T-helper 22 cell (primary cell): ENCODE data around the gene GID8.

Source experiments
- DNase-seq: peaks from one replicate; pipeline ENCODE4 v3.0.0-alpha.2; 2020; ENCODE audit warnings: low read depth

Gene GID8

DNA sequence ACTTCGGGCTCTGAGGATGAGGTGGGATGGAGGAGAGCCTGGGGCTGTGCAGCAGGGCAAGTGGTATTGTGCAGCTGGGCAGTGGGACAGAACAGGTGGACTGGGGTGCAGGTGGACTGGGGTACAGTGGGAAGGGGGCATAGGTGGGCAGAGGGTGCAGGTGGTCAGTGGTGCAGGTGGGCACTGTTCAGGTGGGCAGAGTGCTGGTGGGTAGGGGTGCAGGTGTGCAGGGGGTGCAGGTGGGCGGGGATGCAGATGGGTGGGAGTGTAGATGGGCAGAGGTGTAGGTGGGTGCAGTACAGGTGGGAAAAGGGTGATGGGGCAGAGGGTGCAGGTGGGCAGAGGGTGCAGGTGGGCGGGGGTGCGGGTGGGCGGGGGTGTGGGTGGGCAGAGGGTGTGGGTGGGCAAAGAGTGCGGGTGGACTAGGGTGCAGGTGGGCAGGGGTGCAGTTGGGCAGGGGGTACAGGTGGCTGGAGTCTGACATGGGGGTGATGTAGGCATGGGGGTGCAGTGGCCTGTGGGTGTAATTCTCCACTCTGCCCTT, 48.4 kb downstream of the GID8 start:
- DNase-seq, result no peak

DNA sequence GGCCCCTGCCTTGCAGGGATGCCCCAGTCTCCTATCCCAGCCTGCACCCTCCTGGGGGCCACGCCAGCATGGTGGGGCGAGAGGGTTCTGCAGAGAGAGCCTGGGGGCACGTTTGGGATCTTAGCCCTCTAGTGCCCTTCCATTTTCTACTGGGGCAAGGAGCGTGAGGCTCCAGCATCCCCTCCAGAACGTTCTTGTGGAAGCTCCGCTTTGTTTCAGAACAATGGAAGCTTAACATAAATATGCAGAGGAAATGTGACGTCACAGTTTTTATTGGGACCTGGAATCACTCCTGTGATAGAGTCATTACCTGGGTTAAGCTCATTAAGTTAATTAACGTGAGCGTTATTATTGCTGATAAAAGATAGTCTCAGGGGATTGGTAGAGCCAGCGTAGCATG, 49.2 kb downstream of the GID8 start:
- no peak for DNase-seq

GRCh38 chr20:62989201-62989601, 51.3 kb downstream of the GID8 start:
- no peak for DNase-seq

DNA sequence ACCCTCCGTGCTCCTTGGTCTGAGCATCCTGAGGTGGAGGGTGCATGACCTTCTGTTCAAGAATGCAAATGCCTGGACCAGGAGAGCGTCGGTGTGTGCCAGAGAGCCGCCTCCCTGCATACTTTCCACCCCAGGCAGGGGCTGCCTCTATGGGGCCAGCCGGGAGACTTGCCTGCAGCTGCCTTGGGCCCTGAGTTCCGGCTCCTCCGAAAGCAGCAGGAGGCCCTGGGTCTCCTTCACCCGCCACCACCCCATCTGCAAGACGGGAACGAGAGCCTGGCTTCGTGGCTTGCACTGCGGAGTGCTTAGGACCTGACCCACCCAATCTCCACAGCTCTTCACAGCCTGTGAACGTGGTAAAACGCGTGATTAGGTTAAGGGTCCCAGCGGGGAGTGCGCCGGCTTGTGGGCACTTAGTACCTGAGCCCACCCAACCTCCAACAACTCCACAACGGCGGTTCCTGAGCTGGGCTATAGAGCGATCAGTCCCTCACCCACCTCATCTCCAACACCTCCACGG, 52.4 kb downstream of the GID8 start:
- no peak for DNase-seq

DNA sequence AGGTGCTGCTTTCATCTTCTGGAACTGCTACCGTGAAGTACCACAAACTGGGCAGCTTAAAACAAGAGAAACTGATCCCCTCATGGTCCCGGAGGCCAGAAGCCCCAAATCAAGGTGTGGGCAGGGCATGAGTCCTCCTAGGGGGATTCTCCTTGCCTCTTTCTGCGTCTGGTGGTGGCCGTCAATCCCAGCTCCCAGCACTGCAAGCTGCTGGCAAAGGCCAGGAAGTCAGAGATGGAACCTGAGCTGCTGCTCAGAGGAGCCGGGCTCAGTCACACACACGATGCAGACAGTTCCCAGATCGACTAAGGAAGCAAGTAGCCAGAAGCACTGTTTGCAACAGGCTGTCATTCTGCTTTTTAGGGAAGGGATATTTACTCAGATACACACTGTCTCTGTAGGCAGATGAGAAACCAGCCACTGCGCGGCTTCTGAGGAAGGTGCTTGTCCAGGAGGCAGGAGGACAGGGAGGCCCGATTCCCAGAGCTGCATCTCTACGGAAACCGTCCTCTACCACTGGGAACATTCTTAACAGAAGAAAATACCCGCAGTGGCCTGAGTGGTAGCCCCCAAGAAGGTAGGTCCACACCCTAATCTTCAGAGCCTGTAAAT, 53.4 kb downstream of the GID8 start:
- DNase-seq, result no peak

- DNase-seq, result no peak
These were observed 53.9 kb downstream of the GID8 start for GRCh38 chr20:62991863-62992262.

GRCh38 chr20:62993856-62994494, 56.0 kb downstream of the GID8 start:
- DNase-seq, result no peak

DNA sequence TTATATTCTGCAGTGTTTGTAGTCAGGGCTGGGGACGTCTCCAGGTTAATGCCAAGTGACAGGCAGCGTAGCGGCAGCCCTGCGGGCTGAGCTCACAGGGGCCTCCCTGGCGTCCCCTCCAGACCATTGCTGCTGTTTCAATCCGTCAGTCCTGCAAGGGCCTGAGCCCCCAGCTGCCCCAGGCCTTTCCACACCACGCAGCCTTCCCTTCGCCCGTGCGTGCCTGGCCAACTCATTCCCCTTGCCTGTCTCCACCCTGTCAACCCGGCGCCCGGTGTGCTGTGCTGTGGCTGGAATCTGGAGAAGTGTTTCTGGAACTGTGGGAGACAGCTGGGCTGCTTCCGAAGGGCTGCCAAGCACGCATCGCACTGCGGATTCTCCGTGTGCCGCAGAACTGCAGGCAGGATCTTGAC, 56.9 kb downstream of the GID8 start:
- DNase-seq, result no peak

DNA sequence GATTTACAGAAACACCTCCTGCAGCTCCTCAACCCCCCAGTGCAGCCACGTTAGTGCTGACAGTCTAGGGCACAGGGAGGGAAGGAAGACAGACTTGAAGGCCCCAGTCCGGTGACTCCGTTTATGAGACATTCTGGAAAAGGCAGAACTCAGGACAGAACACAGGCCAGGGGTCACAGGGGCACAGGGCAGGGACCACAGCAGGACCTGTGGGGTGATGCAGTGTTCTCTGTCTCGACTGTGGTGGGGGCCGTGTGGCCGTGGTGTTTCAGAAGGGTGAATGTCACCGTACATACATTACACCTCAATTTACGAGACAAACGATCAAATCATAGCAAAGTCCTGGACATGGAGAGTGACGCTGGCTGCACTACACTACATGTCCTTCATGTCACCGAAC, 57.5 kb downstream of the GID8 start:
- no peak for DNase-seq

DNA sequence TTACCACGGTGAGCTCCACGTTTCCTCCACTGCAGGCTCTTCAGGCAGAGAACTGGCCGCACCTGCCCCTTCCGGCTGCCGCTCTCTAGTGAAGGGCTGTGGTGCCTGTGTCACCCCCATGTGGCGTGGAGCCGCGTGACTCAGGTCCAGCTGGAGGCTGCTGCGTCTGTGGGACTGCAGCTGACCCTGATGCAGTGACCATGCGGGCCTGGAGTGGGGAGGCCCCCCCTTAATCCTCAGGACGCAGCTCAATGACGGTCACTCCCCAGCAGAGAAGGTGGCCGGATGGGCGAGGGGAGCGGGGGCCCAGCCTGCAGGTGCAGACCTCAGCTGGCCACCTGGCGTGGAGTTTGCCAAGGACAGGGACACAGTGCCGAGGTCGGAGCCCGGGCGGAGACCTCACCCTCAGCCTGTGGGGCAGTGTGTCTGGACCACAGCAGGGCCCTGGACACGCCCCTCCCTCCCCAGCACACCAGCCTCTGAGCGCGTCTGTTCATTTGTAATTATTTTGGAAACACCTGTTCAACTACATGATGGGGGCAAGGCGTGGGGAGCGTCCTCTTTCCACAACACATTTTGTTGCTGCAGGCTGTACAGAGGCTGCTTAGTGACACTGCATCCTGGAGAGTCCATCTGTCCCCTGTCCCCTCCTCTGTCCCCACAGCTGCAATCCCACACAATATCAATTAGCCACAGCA, 58.1 kb downstream of the GID8 start:
- DNase-seq, result no peak

DNA sequence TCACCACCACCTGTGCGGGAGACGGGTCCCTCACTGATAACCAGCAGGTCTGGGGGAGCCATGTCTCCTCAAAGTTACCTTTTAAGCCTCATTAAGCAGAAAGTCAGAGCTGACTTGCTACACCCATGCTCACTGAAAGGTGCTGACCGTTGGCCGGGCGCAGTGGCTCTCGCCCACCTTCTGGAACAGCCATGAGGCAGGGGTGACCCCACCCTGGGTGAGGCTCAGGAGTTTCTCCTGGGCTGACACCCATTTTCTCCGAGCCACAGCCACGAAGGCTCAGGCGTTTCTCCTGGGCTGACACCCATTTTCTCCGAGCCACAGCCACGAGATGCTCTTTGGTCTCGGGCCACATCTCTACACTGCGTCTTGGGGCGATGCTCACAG, 58.6 kb downstream of the GID8 start:
- no peak for DNase-seq

DNA sequence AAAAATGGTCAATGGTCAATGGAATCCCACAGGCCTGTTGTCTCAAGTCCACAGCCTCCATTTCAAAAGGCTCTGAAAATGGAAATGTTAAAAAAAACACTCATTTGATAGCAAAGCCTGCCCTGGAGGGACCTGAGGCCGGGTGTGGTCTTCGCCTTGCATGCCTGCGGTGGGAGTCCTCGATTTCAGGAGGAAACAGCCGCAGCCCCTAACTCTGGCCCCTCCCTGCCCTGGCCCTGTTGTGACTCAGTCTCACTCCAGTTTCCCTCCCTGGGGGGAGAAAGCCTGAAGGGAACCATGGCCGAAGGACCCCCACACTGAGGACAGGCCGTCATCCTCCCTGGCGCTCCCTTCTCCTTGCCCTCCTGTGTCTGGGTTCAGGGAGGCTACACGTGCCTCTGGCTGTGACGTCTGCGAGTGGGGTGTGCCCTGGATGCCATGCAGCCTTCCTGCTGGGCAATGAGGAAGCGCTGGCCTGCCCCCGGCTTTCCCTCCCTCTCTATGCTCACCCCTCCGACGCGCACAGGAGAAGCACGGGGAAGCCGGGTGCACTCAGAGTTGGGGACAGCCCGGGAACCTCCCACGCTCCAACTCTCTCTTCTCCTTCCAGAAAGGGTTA, 59.6 kb downstream of the GID8 start:
- DNase-seq, result no peak
